ENCODE measurements around the gene ABO.
"Not testable (repeated sequence)": the region's sequence is repeated elsewhere in the genome, so short reads cannot be mapped to it uniquely, and the experiment has no call there.

ABO gene

DNA sequence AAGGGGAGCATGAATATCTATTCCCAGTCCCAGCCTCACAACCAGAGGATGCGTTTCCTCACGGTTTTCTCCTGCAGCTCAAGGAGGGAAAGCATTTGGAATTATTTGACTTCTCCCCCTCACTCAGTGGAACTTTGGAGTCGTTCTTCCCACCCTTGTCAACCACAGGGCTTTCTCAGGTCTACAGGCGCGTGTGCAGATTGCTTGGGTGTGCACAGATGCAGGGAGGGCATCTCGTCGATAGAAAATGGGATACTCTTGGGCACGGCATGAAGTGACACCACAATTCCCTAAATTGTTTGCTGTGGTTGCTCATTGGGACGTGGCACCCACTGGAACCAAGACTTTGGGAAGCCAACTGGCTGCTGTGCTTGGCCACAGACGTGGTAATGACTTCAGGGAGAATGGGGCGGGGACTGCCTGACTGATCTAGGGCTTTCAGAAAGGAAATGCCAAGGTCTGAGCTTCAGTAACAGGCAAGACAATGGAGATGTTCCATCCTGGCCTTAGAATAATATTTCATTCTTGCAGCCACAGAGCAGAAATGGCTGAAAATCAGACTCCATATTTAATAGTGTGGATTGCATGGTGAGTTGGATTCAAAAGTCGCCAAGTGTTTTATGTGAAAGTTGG, 53.7 kb downstream of the ABO start:
- no peaks in the 10 kb centered on the region for H3K4me1 ChIP-seq (ENCODE audit: insufficient read depth, poor library complexity, severe bottlenecking)
- no peak overlapping the region for H3K27ac ChIP-seq (ENCODE audit: poor library complexity, severe bottlenecking)
- H3K27me3 ChIP-seq (ENCODE audit: insufficient read depth, poor library complexity, severe bottlenecking), result no peaks in the 10 kb centered on the region
- H3K36me3 ChIP-seq (ENCODE audit: low read depth), result no peaks in the 10 kb centered on the region
- ATAC-seq (ENCODE audit: low read depth) (no peak), DNase-seq (ENCODE audit: low spot score) (no peak)
- TF ChIP-seq, protein P1, sequence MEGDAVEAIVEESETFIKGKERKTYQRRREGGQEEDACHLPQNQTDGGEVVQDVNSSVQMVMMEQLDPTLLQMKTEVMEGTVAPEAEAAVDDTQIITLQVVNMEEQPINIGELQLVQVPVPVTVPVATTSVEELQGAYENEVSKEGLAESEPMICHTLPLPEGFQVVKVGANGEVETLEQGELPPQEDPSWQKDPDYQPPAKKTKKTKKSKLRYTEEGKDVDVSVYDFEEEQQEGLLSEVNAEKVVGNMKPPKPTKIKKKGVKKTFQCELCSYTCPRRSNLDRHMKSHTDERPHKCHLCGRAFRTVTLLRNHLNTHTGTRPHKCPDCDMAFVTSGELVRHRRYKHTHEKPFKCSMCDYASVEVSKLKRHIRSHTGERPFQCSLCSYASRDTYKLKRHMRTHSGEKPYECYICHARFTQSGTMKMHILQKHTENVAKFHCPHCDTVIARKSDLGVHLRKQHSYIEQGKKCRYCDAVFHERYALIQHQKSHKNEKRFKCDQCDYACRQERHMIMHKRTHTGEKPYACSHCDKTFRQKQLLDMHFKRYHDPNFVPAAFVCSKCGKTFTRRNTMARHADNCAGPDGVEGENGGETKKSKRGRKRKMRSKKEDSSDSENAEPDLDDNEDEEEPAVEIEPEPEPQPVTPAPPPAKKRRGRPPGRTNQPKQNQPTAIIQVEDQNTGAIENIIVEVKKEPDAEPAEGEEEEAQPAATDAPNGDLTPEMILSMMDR (IDR thresholded peaks at IDR 0.05; ENCODE audit: poor library complexity, severe bottlenecking), result no peak
- no peaks in the 10 kb centered on the region for H3K9me3 ChIP-seq (ENCODE audit: severe bottlenecking)
- H3K4me3 ChIP-seq (ENCODE audit: severe bottlenecking), result no peak overlapping the region

DNA sequence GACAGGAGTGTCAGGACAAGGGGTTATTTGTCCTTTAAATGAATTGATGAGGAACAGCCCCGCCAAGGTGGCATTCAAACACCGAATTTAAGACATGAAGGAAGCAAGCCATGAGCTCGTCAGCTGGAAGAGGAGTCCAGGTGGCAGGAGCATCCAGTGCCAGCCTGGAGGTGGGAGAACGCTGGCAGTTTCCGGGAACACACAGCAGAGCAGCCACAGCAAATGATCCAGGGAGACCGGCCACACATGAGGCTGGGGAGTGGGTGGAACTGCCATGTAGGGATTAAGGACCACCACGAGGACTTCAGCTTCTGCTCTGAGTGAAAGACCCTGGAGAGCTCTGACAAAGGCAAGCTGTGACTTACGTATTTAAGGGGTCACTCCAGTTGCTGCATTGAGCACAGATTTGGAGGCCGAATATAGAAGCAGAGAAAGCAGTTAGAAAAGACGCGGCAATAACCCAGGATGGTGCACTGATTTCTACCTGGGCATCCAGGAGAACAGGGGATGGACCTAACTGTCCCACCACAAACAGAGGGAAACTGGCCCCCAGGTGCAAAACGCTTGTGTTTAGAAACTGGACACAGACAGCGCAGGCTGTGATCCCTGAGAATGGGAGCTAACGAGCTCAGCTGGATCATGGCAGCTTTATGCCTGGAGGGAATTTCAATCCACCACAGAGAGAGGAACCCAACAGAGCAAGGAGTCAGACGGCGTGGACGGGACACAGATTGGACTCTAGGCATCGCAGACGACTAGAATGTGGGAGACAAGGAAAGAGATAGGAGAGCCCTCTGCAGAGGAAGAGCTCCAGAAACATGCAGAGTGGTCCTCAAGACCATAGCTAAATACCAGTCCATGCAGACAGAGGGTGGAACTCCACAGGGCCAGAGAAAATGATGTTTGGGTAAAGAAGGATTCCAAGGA, 56.7 kb downstream of the ABO start:
- ATAC-seq (ENCODE audit: low read depth); DNase-seq (ENCODE audit: low spot score); H3K36me3 ChIP-seq (ENCODE audit: low read depth); H3K4me1 ChIP-seq (ENCODE audit: insufficient read depth, poor library complexity, severe bottlenecking); H3K4me3 ChIP-seq (ENCODE audit: severe bottlenecking); H3K27ac ChIP-seq (ENCODE audit: poor library complexity, severe bottlenecking); H3K9me3 ChIP-seq (ENCODE audit: severe bottlenecking); H3K27me3 ChIP-seq (ENCODE audit: insufficient read depth, poor library complexity, severe bottlenecking): not testable (repeated sequence)

DNA sequence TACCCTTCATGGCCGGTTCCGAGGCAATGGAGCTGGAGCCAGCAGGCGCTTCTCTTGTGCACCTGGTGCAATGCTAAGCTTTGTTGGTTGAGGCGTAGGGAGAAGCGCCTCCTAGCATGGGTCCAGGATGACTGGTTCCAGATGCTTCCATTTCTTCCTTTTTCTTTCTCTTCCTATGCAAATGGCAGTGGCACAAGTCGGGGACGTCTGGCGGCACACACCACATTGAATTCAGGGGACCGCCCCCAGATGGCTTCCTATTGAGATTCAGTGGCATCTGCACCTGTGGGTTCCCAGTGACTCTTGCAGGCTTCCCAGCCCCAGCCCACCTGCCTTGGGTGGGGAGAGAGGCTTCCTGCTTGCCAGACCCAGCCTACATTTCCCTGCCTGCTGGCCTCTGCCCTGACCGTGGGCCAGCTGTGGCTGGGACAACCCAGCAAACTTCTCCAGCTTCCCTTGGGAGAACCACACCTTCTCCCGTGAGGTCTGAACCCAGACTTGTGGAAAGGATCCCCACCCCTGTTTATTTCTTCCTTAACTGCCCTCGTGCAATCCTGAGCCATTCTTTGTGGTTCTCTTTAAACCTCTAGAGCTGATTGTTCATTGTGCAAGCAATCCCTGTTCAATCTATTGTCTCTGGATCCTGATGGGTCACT, 57.5 kb downstream of the ABO start:
- DNase-seq (ENCODE audit: low spot score); H3K4me3 ChIP-seq (ENCODE audit: severe bottlenecking); H3K36me3 ChIP-seq (ENCODE audit: low read depth); H3K4me1 ChIP-seq (ENCODE audit: insufficient read depth, poor library complexity, severe bottlenecking); H3K27ac ChIP-seq (ENCODE audit: poor library complexity, severe bottlenecking); H3K27me3 ChIP-seq (ENCODE audit: insufficient read depth, poor library complexity, severe bottlenecking); H3K9me3 ChIP-seq (ENCODE audit: severe bottlenecking); ATAC-seq (ENCODE audit: low read depth): not testable (repeated sequence)

- not testable (repeated sequence) for H3K27ac ChIP-seq (ENCODE audit: poor library complexity, severe bottlenecking); H3K36me3 ChIP-seq (ENCODE audit: low read depth); H3K4me1 ChIP-seq (ENCODE audit: insufficient read depth, poor library complexity, severe bottlenecking); H3K4me3 ChIP-seq (ENCODE audit: severe bottlenecking); H3K27me3 ChIP-seq (ENCODE audit: insufficient read depth, poor library complexity, severe bottlenecking); DNase-seq (ENCODE audit: low spot score); H3K9me3 ChIP-seq (ENCODE audit: severe bottlenecking)
- peak; percentile 85 for ATAC-seq (ENCODE audit: low read depth)
These were observed 60.7 kb downstream of the ABO start for GRCh38 chr9:133214276-133214675.

- Histone ChIP-seq H3K4me3 (ENCODE audit: severe bottlenecking) (no peak overlapping the region), H3K27ac (ENCODE audit: poor library complexity, severe bottlenecking) (no peak overlapping the region), H3K4me1 (ENCODE audit: insufficient read depth, poor library complexity, severe bottlenecking) (peaks cover 4% of the 10 kb centered on the region), H3K27me3 (ENCODE audit: insufficient read depth, poor library complexity, severe bottlenecking) (peaks cover 26% of the 10 kb centered on the region), H3K9me3 (ENCODE audit: severe bottlenecking) (peaks cover 6% of the 10 kb centered on the region), H3K36me3 (ENCODE audit: low read depth) (no peaks in the 10 kb centered on the region)
- no peak for ATAC-seq (ENCODE audit: low read depth)
- no peak for DNase-seq (ENCODE audit: low spot score)
- TF ChIP-seq, protein P1 (IDR thresholded peaks at IDR 0.05; ENCODE audit: poor library complexity, severe bottlenecking), result no peak
These were observed 64.4 kb downstream of the ABO start for GRCh38 chr9:133210609-133211008.

GRCh38 chr9:133210202-133210532, 64.8 kb downstream of the ABO start:
- ATAC-seq (ENCODE audit: low read depth) (peak; percentile 36; the same call in 2 of the 3 replicates), DNase-seq (ENCODE audit: low spot score) (no peak)
- peaks cover 3% of the 10 kb centered on the region for H3K9me3 ChIP-seq (ENCODE audit: severe bottlenecking)
- peaks cover 26% of the 10 kb centered on the region for H3K27me3 ChIP-seq (ENCODE audit: insufficient read depth, poor library complexity, severe bottlenecking)
- no peak overlapping the region for H3K27ac ChIP-seq (ENCODE audit: poor library complexity, severe bottlenecking)
- no peak overlapping the region for H3K4me3 ChIP-seq (ENCODE audit: severe bottlenecking)
- TF ChIP-seq, protein P1 (IDR thresholded peaks at IDR 0.05; ENCODE audit: poor library complexity, severe bottlenecking), result no peak
- peaks cover 4% of the 10 kb centered on the region for H3K4me1 ChIP-seq (ENCODE audit: insufficient read depth, poor library complexity, severe bottlenecking)
- H3K36me3 ChIP-seq (ENCODE audit: low read depth), result no peaks in the 10 kb centered on the region

- DNase-seq (ENCODE audit: low spot score); H3K36me3 ChIP-seq (ENCODE audit: low read depth); H3K4me1 ChIP-seq (ENCODE audit: insufficient read depth, poor library complexity, severe bottlenecking); H3K27ac ChIP-seq (ENCODE audit: poor library complexity, severe bottlenecking); H3K4me3 ChIP-seq (ENCODE audit: severe bottlenecking); ATAC-seq (ENCODE audit: low read depth); H3K9me3 ChIP-seq (ENCODE audit: severe bottlenecking): not testable (repeated sequence)
- H3K27me3 ChIP-seq (ENCODE audit: insufficient read depth, poor library complexity, severe bottlenecking), result peaks cover 26% of the 10 kb centered on the region
These were observed 65.4 kb downstream of the ABO start for GRCh38 chr9:133209327-133210201.

DNA sequence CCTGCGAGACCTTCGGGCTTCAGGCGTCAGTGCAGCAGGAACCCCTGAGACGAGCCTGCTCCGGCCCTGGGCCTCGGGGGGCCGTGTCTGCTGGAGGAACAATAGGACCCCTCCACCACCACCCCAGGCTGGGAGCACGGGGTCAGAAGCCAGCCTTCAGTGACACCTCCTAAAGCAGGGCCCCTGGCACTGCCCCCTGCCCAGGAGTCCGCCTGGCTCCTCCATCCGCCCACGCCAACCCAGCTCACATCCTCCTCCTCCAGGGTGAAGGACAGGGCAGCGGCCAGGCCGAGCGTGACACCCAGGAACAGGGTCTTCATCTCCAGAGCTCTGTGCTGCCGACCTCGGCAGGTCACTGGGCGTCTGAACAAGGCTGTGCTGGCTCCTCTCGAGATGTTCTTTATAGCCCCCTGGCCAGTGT, 66.1 kb downstream of the ABO start, which contains the start of gene OBP2B:
OBP2B (minus strand) TSS at position 371 of the 421 bp plus-strand sequence; CDS start at position 320, 51 bp downstream.
- H3K9me3 ChIP-seq (ENCODE audit: severe bottlenecking); H3K4me3 ChIP-seq (ENCODE audit: severe bottlenecking); ATAC-seq (ENCODE audit: low read depth); DNase-seq (ENCODE audit: low spot score); H3K27ac ChIP-seq (ENCODE audit: poor library complexity, severe bottlenecking); H3K36me3 ChIP-seq (ENCODE audit: low read depth); H3K4me1 ChIP-seq (ENCODE audit: insufficient read depth, poor library complexity, severe bottlenecking): not testable (repeated sequence)
- H3K27me3 ChIP-seq (ENCODE audit: insufficient read depth, poor library complexity, severe bottlenecking), result peaks cover 31% of the 10 kb centered on the region
